ENCODE measurements around the gene BAIAP2L1.

BAIAP2L1 gene

GRCh38 chr7:98296833-98297232, 104.1 kb downstream of the BAIAP2L1 start:
- no peak overlapping the region for H3K4me3 ChIP-seq (ENCODE audit: low read depth, low read length)

- no peak overlapping the region for H3K4me3 ChIP-seq (ENCODE audit: low read depth, low read length)
Observed at GRCh38 chr7:98295467-98296192, 105.3 kb downstream of the BAIAP2L1 start.

- no peak overlapping the region for H3K4me3 ChIP-seq (ENCODE audit: low read depth, low read length)
Observed at GRCh38 chr7:98294798-98295382, 106.0 kb downstream of the BAIAP2L1 start.

GRCh38 chr7:98294326-98294725, 106.6 kb downstream of the BAIAP2L1 start:
- H3K4me3 ChIP-seq (ENCODE audit: low read depth, low read length), result no peak overlapping the region

GRCh38 chr7:98293746-98294145, 107.1 kb downstream of the BAIAP2L1 start:
- no peak overlapping the region for H3K4me3 ChIP-seq (ENCODE audit: low read depth, low read length)

GRCh38 chr7:98293265-98293664, 107.6 kb downstream of the BAIAP2L1 start:
- no peak overlapping the region for H3K4me3 ChIP-seq (ENCODE audit: low read depth, low read length)

- H3K4me3 ChIP-seq (ENCODE audit: low read depth, low read length), result no peak overlapping the region
Observed at GRCh38 chr7:98291717-98292116, 109.2 kb downstream of the BAIAP2L1 start.

- H3K4me3 ChIP-seq (ENCODE audit: low read depth, low read length), result no peak overlapping the region
Observed at GRCh38 chr7:98289333-98289875, 111.5 kb downstream of the BAIAP2L1 start.

GRCh38 chr7:98288064-98288823, 112.6 kb downstream of the BAIAP2L1 start:
- no peak overlapping the region for H3K4me3 ChIP-seq (ENCODE audit: low read depth, low read length)

GRCh38 chr7:98287486-98287959, 113.4 kb downstream of the BAIAP2L1 start:
- no peak overlapping the region for H3K4me3 ChIP-seq (ENCODE audit: low read depth, low read length)

GRCh38 chr7:98286701-98287485, 114.0 kb downstream of the BAIAP2L1 start:
- H3K4me3 ChIP-seq (ENCODE audit: low read depth, low read length), result no peak overlapping the region

- H3K4me3 ChIP-seq (ENCODE audit: low read depth, low read length), result no peak overlapping the region
Observed at GRCh38 chr7:98286093-98286539, 114.8 kb downstream of the BAIAP2L1 start.

GRCh38 chr7:98285157-98286092, 115.5 kb downstream of the BAIAP2L1 start:
- no peak overlapping the region for H3K4me3 ChIP-seq (ENCODE audit: low read depth, low read length)

GRCh38 chr7:98284335-98285036, 116.4 kb downstream of the BAIAP2L1 start:
- H3K4me3 ChIP-seq (ENCODE audit: low read depth, low read length), result no peak overlapping the region

GRCh38 chr7:98283887-98284222, 117.0 kb downstream of the BAIAP2L1 start:
- H3K4me3 ChIP-seq (ENCODE audit: low read depth, low read length), result no peak overlapping the region

GRCh38 chr7:98283127-98283886, 117.6 kb downstream of the BAIAP2L1 start:
- H3K4me3 ChIP-seq (ENCODE audit: low read depth, low read length), result no peak overlapping the region

- H3K4me3 ChIP-seq (ENCODE audit: low read depth, low read length), result peak overlapping the region; percentile 50
Observed at GRCh38 chr7:98282703-98283102, 118.2 kb downstream of the BAIAP2L1 start.
